H9 (cell line): Measurements from ENCODE around the gene NR4A2. TPM values are rescaled to one million over a fixed set of nuclear protein-coding genes. Genes with fewer than 3 reads are reported as not detected.

Experiments
- DNase-seq: peaks from one replicate; pipeline ENCODE4 v3.0.0-alpha.2; 2017
- H2AFZ ChIP-seq: one replicate; pipeline ENCODE4 v1.6.1; 2013; ENCODE audit warnings: mild to moderate bottlenecking, low read length, control low read depth, moderate library complexity
- H2AK5ac ChIP-seq: 2 replicates; pipeline ENCODE4 v1.6.1; 2013; ENCODE audit warnings: low read length, control low read depth, mixed read lengths; ENCODE audit not compliant: insufficient read length
- H2BK120ac ChIP-seq: one replicate; pipeline ENCODE4 v1.6.1; 2013; ENCODE audit warnings: low read depth, mild to moderate bottlenecking, low read length, control low read depth, inconsistent platforms; ENCODE audit not compliant: poor library complexity, severe bottlenecking
- H2BK12ac ChIP-seq: 2 replicates; pipeline ENCODE4 v1.6.1; 2013; ENCODE audit warnings: low read length, control low read depth, mixed read lengths, low read depth; ENCODE audit not compliant: insufficient read length
- H2BK15ac ChIP-seq: 2 replicates; pipeline ENCODE4 v1.6.1; 2013; ENCODE audit warnings: low read depth, low read length, control low read depth
- H2BK20ac ChIP-seq: one replicate; pipeline ENCODE4 v1.6.1; 2013; ENCODE audit warnings: low read depth, mild to moderate bottlenecking, low read length, control low read depth, inconsistent platforms; ENCODE audit not compliant: poor library complexity, severe bottlenecking
- H2BK5ac ChIP-seq: 2 replicates; pipeline ENCODE4 v1.6.1; 2013; ENCODE audit warnings: low read length, control low read depth, mixed read lengths; ENCODE audit not compliant: insufficient read length
- H3K14ac ChIP-seq: 2 replicates; pipeline ENCODE4 v1.6.1; 2013; ENCODE audit warnings: low read length, control low read depth; ENCODE audit not compliant: insufficient read depth
- H3K18ac ChIP-seq: 2 replicates; pipeline ENCODE4 v1.6.1; 2013; ENCODE audit warnings: low read depth, mild to moderate bottlenecking, mixed read lengths, low read length, control low read depth; ENCODE audit not compliant: insufficient read length
- H3K23ac ChIP-seq: 2 replicates; pipeline ENCODE4 v1.6.1; 2013; ENCODE audit warnings: low read length, control low read depth, mixed read lengths, low read depth; ENCODE audit not compliant: insufficient read length
- H3K23me2 ChIP-seq: 2 replicates; pipeline ENCODE4 v1.6.1; 2013; ENCODE audit warnings: low read depth, mild to moderate bottlenecking, mixed read lengths, low read length, control low read depth; ENCODE audit not compliant: insufficient read length, poor library complexity, severe bottlenecking
- H3K27ac ChIP-seq: 2 replicates; pipeline ENCODE4 v1.5.1; 2013; ENCODE audit warnings: low read length, control low read depth, mixed read lengths, low read depth; ENCODE audit not compliant: insufficient read length
- H3K27me3 ChIP-seq: 2 replicates; pipeline ENCODE4 v1.6.1; 2013; ENCODE audit warnings: low read length, control low read depth, inconsistent platforms; ENCODE audit not compliant: insufficient read depth
- H3K4ac ChIP-seq: 2 replicates; pipeline ENCODE4 v1.6.1; 2013; ENCODE audit warnings: low read depth, mild to moderate bottlenecking, control low read depth, inconsistent platforms, low read length, moderate library complexity
- H3K4me1 ChIP-seq: 2 replicates; pipeline ENCODE4 v1.6.1; 2013; ENCODE audit warnings: low read length, control low read depth, inconsistent platforms; ENCODE audit not compliant: insufficient read depth
- H3K4me2 ChIP-seq: 2 replicates; pipeline ENCODE4 v1.6.1; 2013; ENCODE audit warnings: low read length, control low read depth, mixed read lengths; ENCODE audit not compliant: insufficient read length, insufficient read depth
- H3K56ac ChIP-seq: 2 replicates; pipeline ENCODE4 v1.6.1; 2013; ENCODE audit warnings: low read depth, mild to moderate bottlenecking, mixed read lengths, low read length, control low read depth; ENCODE audit not compliant: insufficient read length
- H3K79me1 ChIP-seq: 2 replicates; pipeline ENCODE4 v1.6.1; 2013; ENCODE audit warnings: low read depth, mild to moderate bottlenecking, moderate library complexity, low read length, control low read depth, inconsistent platforms; ENCODE audit not compliant: insufficient read depth, poor library complexity, severe bottlenecking
- H3K79me2 ChIP-seq: 2 replicates; pipeline ENCODE4 v1.6.1; 2013; ENCODE audit warnings: low read length, control low read depth, inconsistent platforms; ENCODE audit not compliant: insufficient read depth
- H3K9ac ChIP-seq: 2 replicates; pipeline ENCODE4 v1.6.1; 2013; ENCODE audit warnings: low read length, control low read depth, mixed read lengths; ENCODE audit not compliant: insufficient read length; ENCODE audit errors: extremely low read depth
- H3K9me3 ChIP-seq: one replicate; pipeline ENCODE4 v1.6.1; 2013; ENCODE audit warnings: low read depth, low read length, inconsistent platforms; ENCODE audit not compliant: control insufficient read depth
- H3T11ph ChIP-seq: one replicate; pipeline ENCODE4 v1.6.1; 2013; ENCODE audit warnings: mild to moderate bottlenecking, low read length, control low read depth, inconsistent platforms
- H4K20me1 ChIP-seq: one replicate; pipeline ENCODE4 v1.6.1; 2013; ENCODE audit not compliant: control insufficient read depth, insufficient read length, insufficient read depth
- H4K5ac ChIP-seq: 2 replicates; pipeline ENCODE4 v1.6.1; 2013; ENCODE audit warnings: low read depth, mild to moderate bottlenecking, mixed read lengths, low read length, control low read depth; ENCODE audit not compliant: insufficient read length
- H4K8ac ChIP-seq: replicated peaks from 2 replicates; pipeline ENCODE4 v1.6.1; 2013; ENCODE audit warnings: low read length, control low read depth, mixed read lengths, low read depth; ENCODE audit not compliant: insufficient read length
- H4K91ac ChIP-seq: 2 replicates; pipeline ENCODE4 v1.6.1; 2013; ENCODE audit warnings: low read depth, mild to moderate bottlenecking, moderate library complexity, mixed read lengths, low read length, control low read depth; ENCODE audit not compliant: insufficient read length
- H3K27ac Mint-ChIP-seq, 3 experiments: 2 replicates in 2 of 3; 3 replicates in 1 of 3; pipeline ENCODE4 v1.8.0; 2020 to 2021; ENCODE audit warnings: mixed read lengths in 3 of 3, mild to moderate bottlenecking in 1 of 3, moderate library complexity in 1 of 3
- H3K27me3 Mint-ChIP-seq: 2 replicates; pipeline ENCODE4 v1.8.0; 2021; ENCODE audit warnings: low read depth, mild to moderate bottlenecking, moderate library complexity, mixed read lengths
- H3K36me3 Mint-ChIP-seq, 3 experiments: 2 replicates in 2 of 3; 3 replicates in 1 of 3; pipeline ENCODE4 v1.8.0; 2020 to 2021; ENCODE audit warnings: low read depth in 3 of 3, mixed read lengths in 3 of 3; ENCODE audit not compliant: insufficient read depth in 1 of 3
- H3K4me1 Mint-ChIP-seq, 2 experiments: 2 replicates each; pipeline ENCODE4 v1.8.0; 2020; ENCODE audit warnings: mixed read lengths in 2 of 2
- H3K4me3 Mint-ChIP-seq, 2 experiments: 2 replicates in 1 of 2; 3 replicates in 1 of 2; pipeline ENCODE4 v1.8.0; 2020 to 2021; ENCODE audit warnings: mild to moderate bottlenecking in 2 of 2, mixed read lengths in 2 of 2, moderate library complexity in 1 of 2
- H3K9me3 Mint-ChIP-seq, 2 experiments: 2 replicates in 1 of 2; 3 replicates in 1 of 2; pipeline ENCODE4 v1.8.0; 2020; ENCODE audit warnings: mild to moderate bottlenecking in 2 of 2, mixed read lengths in 2 of 2, moderate library complexity in 1 of 2
- total RNA-seq: library from RNA; stranded (reverse); gene quantifications from 2 replicates; pipeline ENCODE4 v1.2.1, GENCODE V29; 2021
- TF ChIP-seq, protein P1 (sequence below): fragments of 200-600 bp; sonication (generic); conservative IDR thresholded peaks from 3 replicates; pipeline ENCODE4 v1.8.0; 2021; ENCODE audit warnings: antibody characterized with exemption, mild to moderate bottlenecking

Gene NR4A2
- total RNA-seq, 1 experiment from 2014 or later = 2.0 TPM

DNA sequence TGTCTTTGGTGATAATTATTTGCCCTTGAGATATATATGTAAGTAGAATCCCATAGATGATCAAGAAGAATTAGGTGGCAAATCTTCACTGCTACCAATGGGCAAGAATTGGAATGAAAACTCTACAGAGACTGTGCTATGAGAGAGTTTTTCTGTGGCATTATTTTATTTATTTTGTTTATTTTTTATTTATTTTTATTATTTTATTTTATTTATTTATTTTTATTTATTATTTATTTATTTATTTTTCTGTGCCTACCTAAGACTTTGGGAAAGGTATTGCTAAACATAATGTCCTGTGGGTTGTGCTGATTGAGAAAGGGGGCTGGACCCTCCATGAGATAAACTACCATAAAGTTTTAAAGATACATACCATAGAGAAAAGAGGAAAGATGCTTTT, 16.6 kb upstream of the NR4A2 start:
- Histone ChIP-seq H3K23ac (no peak overlapping the region), H3K23me2 (no peaks in the 10 kb centered on the region), H4K5ac (no peak overlapping the region), H2AFZ (no peak overlapping the region), H3K9ac (no peak overlapping the region), H3K4ac (no peak overlapping the region), H4K20me1 (no peaks in the 10 kb centered on the region), H2BK5ac (no peak overlapping the region), H3K4me1 (no peaks in the 10 kb centered on the region), H4K91ac (no peak overlapping the region), H3T11ph (no peak overlapping the region), H3K18ac (no peak overlapping the region), H2BK120ac (no peak overlapping the region), H3K27me3 (no peaks in the 10 kb centered on the region), H3K79me2 (no peaks in the 10 kb centered on the region), H3K9me3 (no peaks in the 10 kb centered on the region), H3K79me1 (no peaks in the 10 kb centered on the region), H3K14ac (no peak overlapping the region), H2BK12ac (no peak overlapping the region), H2BK15ac (no peak overlapping the region), H4K8ac (no peak overlapping the region), H3K27ac (no peak overlapping the region), H2BK20ac (no peak overlapping the region), H3K4me2 (no peak overlapping the region), H2AK5ac (no peak overlapping the region), H3K56ac (no peak overlapping the region)
- Mint-ChIP-seq H3K27ac (no peak overlapping the region), H3K9me3 (peaks cover 2 to 9% of the 10 kb centered on the region in 2 experiments; a peak in 3 of 5 replicates), H3K4me3 (no peak overlapping the region), H3K36me3 (peaks cover 0 to 5% (median 2%) of the 10 kb centered on the region in 3 experiments; a peak in 1 of 7 replicates), H3K27me3 (no peaks in the 10 kb centered on the region; the same call in 1 of the 2 replicates), H3K4me1 (peaks cover 14 to 18% of the 10 kb centered on the region in 2 experiments; a peak in 3 of 4 replicates)
- TF ChIP-seq, protein P1, sequence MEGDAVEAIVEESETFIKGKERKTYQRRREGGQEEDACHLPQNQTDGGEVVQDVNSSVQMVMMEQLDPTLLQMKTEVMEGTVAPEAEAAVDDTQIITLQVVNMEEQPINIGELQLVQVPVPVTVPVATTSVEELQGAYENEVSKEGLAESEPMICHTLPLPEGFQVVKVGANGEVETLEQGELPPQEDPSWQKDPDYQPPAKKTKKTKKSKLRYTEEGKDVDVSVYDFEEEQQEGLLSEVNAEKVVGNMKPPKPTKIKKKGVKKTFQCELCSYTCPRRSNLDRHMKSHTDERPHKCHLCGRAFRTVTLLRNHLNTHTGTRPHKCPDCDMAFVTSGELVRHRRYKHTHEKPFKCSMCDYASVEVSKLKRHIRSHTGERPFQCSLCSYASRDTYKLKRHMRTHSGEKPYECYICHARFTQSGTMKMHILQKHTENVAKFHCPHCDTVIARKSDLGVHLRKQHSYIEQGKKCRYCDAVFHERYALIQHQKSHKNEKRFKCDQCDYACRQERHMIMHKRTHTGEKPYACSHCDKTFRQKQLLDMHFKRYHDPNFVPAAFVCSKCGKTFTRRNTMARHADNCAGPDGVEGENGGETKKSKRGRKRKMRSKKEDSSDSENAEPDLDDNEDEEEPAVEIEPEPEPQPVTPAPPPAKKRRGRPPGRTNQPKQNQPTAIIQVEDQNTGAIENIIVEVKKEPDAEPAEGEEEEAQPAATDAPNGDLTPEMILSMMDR = no peak
- DNase-seq = no peak
